ENCODE data around the gene TRAPPC10. TPM values are rescaled to one million over a fixed set of nuclear protein-coding genes. Genes with fewer than 3 reads are reported as not detected.

TRAPPC10 gene
- total and polyA plus RNA-seq, 2 donors from 2014 or later, result 8.8 to 48.5 TPM

- no peak overlapping the region for H3K27ac ChIP-seq (ENCODE audit: low read depth in 2 of 2, low read length in 2 of 2)
- no peaks in the 10 kb centered on the region for H3K27me3 ChIP-seq (ENCODE audit: control insufficient read depth, insufficient read depth, low read length)
- H3K4me3 ChIP-seq (ENCODE audit: low read length in 3 of 3), result no peak overlapping the region
- H3K9me3 ChIP-seq (ENCODE audit: control insufficient read depth in 2 of 3, insufficient read depth in 1 of 3, low read length in 3 of 3), result no peaks in the 10 kb centered on the region
- DNase-seq (no peak), FAIRE-seq (no peak)
- no peaks in the 10 kb centered on the region for H3K36me3 ChIP-seq (ENCODE audit: control insufficient read depth in 2 of 3, insufficient read depth in 3 of 3, low read length in 3 of 3)
- intact Hi-C loops (cut with DNase I), result no loop called here
- TF ChIP-seq CTCF (IDR thresholded peaks at IDR 0.05; ENCODE audit: borderline replicate concordance, extremely low read depth, insufficient read depth), result no peak
- H3K9ac ChIP-seq (ENCODE audit: low read length in 3 of 3), result no peak overlapping the region
- H3K4me1 ChIP-seq (ENCODE audit: control insufficient read depth in 2 of 3, insufficient read depth in 2 of 3, low read depth in 1 of 3, low read length in 3 of 3), result peaks cover 0 to 6% (median 2%) of the 10 kb centered on the region in 3 donors
Observed at GRCh38 chr21:44018127-44018526, 6.0 kb downstream of the TRAPPC10 start.

- no peak overlapping the region for H3K27ac ChIP-seq (ENCODE audit: low read depth in 2 of 2, low read length in 2 of 2)
- intact Hi-C loops (cut with DNase I), result no loop called here
- no peaks in the 10 kb centered on the region for H3K9me3 ChIP-seq (ENCODE audit: control insufficient read depth in 2 of 3, insufficient read depth in 1 of 3, low read length in 3 of 3)
- H3K36me3 ChIP-seq (ENCODE audit: control insufficient read depth in 2 of 3, insufficient read depth in 3 of 3, low read length in 3 of 3), result no peaks in the 10 kb centered on the region
- no peak overlapping the region for H3K4me3 ChIP-seq (ENCODE audit: low read length in 3 of 3)
- H3K9ac ChIP-seq (ENCODE audit: low read length in 3 of 3), result no peak overlapping the region
- H3K27me3 ChIP-seq (ENCODE audit: control insufficient read depth, insufficient read depth, low read length), result no peaks in the 10 kb centered on the region
- TF ChIP-seq CTCF (IDR thresholded peaks at IDR 0.05; ENCODE audit: borderline replicate concordance, extremely low read depth, insufficient read depth), result no peak
- peaks cover 0 to 4% (median 2%) of the 10 kb centered on the region in 3 donors for H3K4me1 ChIP-seq (ENCODE audit: control insufficient read depth in 2 of 3, insufficient read depth in 2 of 3, low read depth in 1 of 3, low read length in 3 of 3)
- FAIRE-seq, result no peak
- DNase-seq, result no peak
Observed at GRCh38 chr21:44018813-44019567, 6.9 kb downstream of the TRAPPC10 start.

- H3K9ac ChIP-seq (ENCODE audit: low read length in 3 of 3), result no peak overlapping the region
- H3K4me3 ChIP-seq (ENCODE audit: low read length in 3 of 3), result no peak overlapping the region
- no peaks in the 10 kb centered on the region for H3K9me3 ChIP-seq (ENCODE audit: control insufficient read depth in 2 of 3, insufficient read depth in 1 of 3, low read length in 3 of 3)
- FAIRE-seq, result no peak
- DNase-seq, result no peak
- H3K4me1 ChIP-seq (ENCODE audit: control insufficient read depth in 2 of 3, insufficient read depth in 2 of 3, low read depth in 1 of 3, low read length in 3 of 3), result peaks cover 0 to 6% (median under 1%) of the 10 kb centered on the region in 3 donors
- no peak for TF ChIP-seq CTCF (IDR thresholded peaks at IDR 0.05; ENCODE audit: borderline replicate concordance, extremely low read depth, insufficient read depth)
- intact Hi-C loops (cut with DNase I), result no loop called here
- H3K36me3 ChIP-seq (ENCODE audit: control insufficient read depth in 2 of 3, insufficient read depth in 3 of 3, low read length in 3 of 3), result no peaks in the 10 kb centered on the region
- H3K27me3 ChIP-seq (ENCODE audit: control insufficient read depth, insufficient read depth, low read length), result no peaks in the 10 kb centered on the region
- no peak overlapping the region for H3K27ac ChIP-seq (ENCODE audit: low read depth in 2 of 2, low read length in 2 of 2)
Observed at GRCh38 chr21:44019568-44019958, 7.5 kb downstream of the TRAPPC10 start.

Data from kidney (tissue), 14 donors.